Measurements from ENCODE around the gene PPP2R3B. TPM values are rescaled to one million over a fixed set of nuclear protein-coding genes. Genes with fewer than 3 reads are reported as not detected.
"Not testable (repeated sequence)": the region's sequence is repeated elsewhere in the genome, so short reads cannot be mapped to it uniquely, and the experiment has no call there.

The PPP2R3B gene, protein sequence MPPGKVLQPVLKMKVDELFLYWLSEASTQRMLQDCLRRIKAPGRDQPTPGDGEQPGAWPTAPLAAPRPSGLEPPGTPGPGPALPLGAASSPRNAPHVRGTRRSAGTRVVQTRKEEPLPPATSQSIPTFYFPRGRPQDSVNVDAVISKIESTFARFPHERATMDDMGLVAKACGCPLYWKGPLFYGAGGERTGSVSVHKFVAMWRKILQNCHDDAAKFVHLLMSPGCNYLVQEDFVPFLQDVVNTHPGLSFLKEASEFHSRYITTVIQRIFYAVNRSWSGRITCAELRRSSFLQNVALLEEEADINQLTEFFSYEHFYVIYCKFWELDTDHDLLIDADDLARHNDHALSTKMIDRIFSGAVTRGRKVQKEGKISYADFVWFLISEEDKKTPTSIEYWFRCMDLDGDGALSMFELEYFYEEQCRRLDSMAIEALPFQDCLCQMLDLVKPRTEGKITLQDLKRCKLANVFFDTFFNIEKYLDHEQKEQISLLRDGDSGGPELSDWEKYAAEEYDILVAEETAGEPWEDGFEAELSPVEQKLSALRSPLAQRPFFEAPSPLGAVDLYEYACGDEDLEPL
- total RNA-seq = 15.4 and 15.5 TPM in 2 replicates

DNA sequence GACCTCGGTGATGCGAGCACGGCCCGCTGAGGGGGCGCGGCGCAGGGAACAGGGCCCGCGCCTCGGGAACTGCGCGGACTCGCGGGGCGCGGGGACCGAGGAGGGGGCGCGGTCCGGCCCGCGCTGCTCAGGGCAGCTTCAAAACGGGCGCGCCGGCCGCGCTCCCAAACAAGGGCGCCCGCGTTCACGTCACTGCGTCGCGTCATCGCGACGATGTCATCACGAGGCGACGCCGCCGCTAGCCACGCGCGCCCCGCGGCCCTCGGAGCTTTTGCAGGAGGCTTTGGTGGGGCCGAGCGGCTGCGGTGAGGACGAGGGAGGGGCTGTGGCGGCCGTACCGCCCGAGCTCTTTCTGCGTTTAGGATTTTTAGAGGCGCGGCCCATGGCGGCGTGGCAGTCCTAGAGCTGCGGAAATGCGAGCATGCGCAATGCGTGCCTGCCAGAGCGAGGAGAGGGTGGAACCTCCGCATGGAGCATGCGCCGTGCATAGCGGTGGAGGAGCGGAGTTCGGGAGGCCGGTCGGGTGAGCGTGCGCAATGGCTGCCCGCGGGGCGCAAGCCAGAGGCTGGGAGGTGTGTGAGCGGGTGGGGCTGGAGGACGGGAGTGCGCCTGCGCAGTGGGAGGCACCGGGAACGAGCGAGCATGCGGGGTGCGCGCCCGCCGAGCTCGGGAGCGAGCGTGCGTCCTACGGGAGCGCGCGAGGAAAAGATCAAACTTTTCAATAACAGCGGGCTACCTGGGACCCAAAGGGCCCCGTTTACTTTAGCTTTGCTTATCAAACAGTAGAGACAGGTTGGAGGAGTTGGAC, at the start of gene PPP2R3B:
TSS of gene PPP2R3B (minus strand) at position 140 of the 808 bp plus-strand sequence. CDS start 216 bp downstream, outside the sequence.
- TF ChIP-seq, protein P1, sequence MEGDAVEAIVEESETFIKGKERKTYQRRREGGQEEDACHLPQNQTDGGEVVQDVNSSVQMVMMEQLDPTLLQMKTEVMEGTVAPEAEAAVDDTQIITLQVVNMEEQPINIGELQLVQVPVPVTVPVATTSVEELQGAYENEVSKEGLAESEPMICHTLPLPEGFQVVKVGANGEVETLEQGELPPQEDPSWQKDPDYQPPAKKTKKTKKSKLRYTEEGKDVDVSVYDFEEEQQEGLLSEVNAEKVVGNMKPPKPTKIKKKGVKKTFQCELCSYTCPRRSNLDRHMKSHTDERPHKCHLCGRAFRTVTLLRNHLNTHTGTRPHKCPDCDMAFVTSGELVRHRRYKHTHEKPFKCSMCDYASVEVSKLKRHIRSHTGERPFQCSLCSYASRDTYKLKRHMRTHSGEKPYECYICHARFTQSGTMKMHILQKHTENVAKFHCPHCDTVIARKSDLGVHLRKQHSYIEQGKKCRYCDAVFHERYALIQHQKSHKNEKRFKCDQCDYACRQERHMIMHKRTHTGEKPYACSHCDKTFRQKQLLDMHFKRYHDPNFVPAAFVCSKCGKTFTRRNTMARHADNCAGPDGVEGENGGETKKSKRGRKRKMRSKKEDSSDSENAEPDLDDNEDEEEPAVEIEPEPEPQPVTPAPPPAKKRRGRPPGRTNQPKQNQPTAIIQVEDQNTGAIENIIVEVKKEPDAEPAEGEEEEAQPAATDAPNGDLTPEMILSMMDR (IDR thresholded peaks at IDR 0.05) = no peak
- intact Hi-C loops (cut with micrococcal nuclease) = loop anchor here (1.0 to 5.0 kb wide), 3 partner anchors 69 to 640 kb away; partner anchors contain the start of gene GTPBP6
- peaks cover 3% of the 10 kb centered on the region for H3K27me3 Mint-ChIP-seq
- CTCF ChIA-PET = no interaction called here
- peak within 1 kb of the TSS; percentile 92 for H3K4me3 Mint-ChIP-seq
- ATAC-seq (ENCODE audit: low read depth) (peak; percentile 94), DNase-seq (peak; percentile 96)
- H3K4me1 Mint-ChIP-seq = peaks cover 10% of the 10 kb centered on the region
- H3K36me3 Mint-ChIP-seq (ENCODE audit: low read depth) = peaks cover 7% of the 10 kb centered on the region
- POLR2A ChIA-PET = no interaction called here
- H3K9me3 Mint-ChIP-seq = no peaks in the 10 kb centered on the region
- H3K27ac Mint-ChIP-seq = peak within 1 kb of the TSS; percentile 98

DNA sequence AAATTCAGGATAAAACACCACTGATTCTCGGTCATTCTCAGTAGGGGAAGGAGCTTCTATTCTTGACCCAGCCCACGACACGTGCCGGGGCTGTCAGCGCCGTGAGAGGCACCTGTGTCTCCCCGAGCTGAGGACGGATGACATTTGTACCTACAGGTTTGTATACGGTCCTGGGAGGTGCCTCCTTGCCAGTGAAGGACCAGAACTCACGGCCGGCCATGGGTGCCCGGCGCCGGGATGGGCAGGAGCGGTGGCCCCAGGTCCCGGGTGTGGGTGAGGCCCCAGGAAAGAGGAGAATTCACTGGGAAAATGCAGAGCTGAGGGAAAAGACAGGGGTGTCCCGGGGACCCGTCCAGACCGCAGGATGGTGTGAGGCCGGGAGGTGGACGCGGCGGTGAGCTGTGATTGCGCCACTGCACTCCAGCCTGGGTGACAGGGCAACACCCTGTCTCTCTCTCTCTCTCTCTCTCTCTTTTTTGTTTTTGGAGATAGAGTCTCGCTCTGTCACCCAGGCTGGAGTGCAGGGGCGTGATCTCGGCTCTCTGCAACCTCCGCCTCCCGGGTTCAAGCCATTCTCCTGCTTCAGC, 48.9 kb upstream of the PPP2R3B start:
- Mint-ChIP-seq H3K4me3 (no peak overlapping the region), H3K9me3 (peaks cover 7% of the 10 kb centered on the region), H3K36me3 (ENCODE audit: low read depth) (no peaks in the 10 kb centered on the region), H3K4me1 (peaks cover 2% of the 10 kb centered on the region), H3K27me3 (peaks cover 3% of the 10 kb centered on the region), H3K27ac (no peak overlapping the region)
- DNase-seq (no peak), ATAC-seq (ENCODE audit: low read depth) (no peak)
- intact Hi-C loops (cut with micrococcal nuclease) = no loop called here
- CTCF ChIA-PET = no interaction called here
- POLR2A ChIA-PET = no interaction called here
- TF ChIP-seq, protein P1 (IDR thresholded peaks at IDR 0.05) = no peak

DNA sequence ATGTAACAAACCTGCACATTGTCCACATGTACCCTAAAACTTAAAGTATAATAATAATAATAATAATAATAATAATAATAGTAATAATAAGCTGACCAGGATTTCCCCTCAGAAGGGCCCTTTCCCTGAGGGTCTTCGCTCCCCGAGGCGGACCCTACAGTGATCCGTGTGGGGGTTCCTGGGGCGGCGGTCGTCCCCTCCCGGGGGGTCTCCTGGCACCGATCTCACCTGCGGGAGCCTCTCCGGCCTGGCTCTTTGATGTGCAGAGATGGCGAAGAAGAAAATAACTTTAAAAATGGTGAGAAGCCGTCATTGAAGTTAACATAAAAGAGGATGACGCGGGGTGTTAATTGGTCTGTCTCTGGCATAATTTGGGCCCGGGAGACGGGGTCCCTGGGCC, 48.2 kb upstream of the PPP2R3B start:
- peaks cover 7% of the 10 kb centered on the region for H3K27me3 Mint-ChIP-seq
- POLR2A ChIA-PET = no interaction called here
- CTCF ChIA-PET = no interaction called here
- intact Hi-C loops (cut with micrococcal nuclease) = no loop called here
- DNase-seq (no peak), ATAC-seq (ENCODE audit: low read depth) (no peak)
- H3K36me3 Mint-ChIP-seq (ENCODE audit: low read depth) = no peaks in the 10 kb centered on the region
- H3K9me3 Mint-ChIP-seq = peaks cover 4% of the 10 kb centered on the region
- no peak overlapping the region for H3K4me3 Mint-ChIP-seq
- no peak overlapping the region for H3K27ac Mint-ChIP-seq
- peaks cover 2% of the 10 kb centered on the region for H3K4me1 Mint-ChIP-seq
- TF ChIP-seq, protein P1 (IDR thresholded peaks at IDR 0.05) = no peak

DNA sequence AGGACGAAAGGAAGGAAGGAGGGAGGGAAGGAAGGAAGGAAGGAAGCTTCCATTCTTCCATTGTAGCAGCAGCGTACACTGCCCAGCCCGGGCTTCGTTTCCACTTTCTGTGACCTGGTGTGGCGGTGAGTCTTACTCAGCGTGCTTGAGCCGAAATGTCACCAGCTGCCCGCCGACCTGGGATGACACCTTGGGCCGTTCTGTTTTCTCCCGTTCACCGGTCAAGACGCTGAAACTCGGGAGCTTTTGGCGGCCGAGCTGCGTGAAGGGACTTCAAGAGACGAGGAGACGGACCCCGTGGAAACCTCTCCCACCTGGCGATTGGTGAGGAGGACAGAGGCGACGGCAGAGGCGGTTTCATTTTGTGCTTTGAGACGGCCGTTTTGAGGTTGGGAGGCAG, 47.1 kb upstream of the PPP2R3B start:
- intact Hi-C loops (cut with micrococcal nuclease) = no loop called here
- TF ChIP-seq, protein P1 (IDR thresholded peaks at IDR 0.05) = no peak
- Mint-ChIP-seq H3K4me3 (no peak overlapping the region), H3K9me3 (no peaks in the 10 kb centered on the region), H3K36me3 (ENCODE audit: low read depth) (no peaks in the 10 kb centered on the region), H3K4me1 (peaks cover 2% of the 10 kb centered on the region), H3K27me3 (peaks cover 10% of the 10 kb centered on the region), H3K27ac (no peak overlapping the region)
- no peak for DNase-seq
- POLR2A ChIA-PET = no interaction called here
- CTCF ChIA-PET = no interaction called here
- no peak for ATAC-seq (ENCODE audit: low read depth)

DNA sequence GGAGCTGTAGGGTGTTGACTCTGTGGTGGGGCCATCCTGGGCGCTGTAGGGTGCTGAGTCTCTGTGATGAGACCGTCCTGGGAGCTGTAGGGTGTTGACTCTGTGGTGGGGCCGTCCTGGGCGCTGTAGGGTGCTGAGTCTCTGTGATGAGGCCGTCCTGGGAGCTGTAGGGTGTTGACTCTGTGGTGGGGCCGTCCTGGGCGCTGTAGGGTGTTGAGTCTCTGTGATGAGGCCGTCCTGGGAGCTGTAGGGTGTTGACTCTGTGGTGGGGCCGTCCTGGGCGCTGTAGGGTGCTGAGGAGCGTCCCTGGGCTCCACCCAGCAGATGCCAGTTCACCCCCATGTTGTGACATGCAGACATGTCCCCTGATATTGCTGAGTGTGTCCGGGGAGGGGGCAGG, 46.0 kb upstream of the PPP2R3B start:
- peaks cover 14% of the 10 kb centered on the region for H3K27me3 Mint-ChIP-seq
- H3K4me1 Mint-ChIP-seq; intact Hi-C loops (cut with micrococcal nuclease); ATAC-seq (ENCODE audit: low read depth); H3K36me3 Mint-ChIP-seq (ENCODE audit: low read depth); H3K9me3 Mint-ChIP-seq; DNase-seq; POLR2A ChIA-PET; CTCF ChIA-PET; H3K27ac Mint-ChIP-seq; H3K4me3 Mint-ChIP-seq: not testable (repeated sequence)

All from activated B cell treated with CpG ODN at 0.5 μM for 24 hours (primary cell).